ENCODE measurements around the gene UTF1. TPM values are rescaled to one million over a fixed set of nuclear protein-coding genes. Genes with fewer than 3 reads are reported as not detected.

The UTF1 gene
- total RNA-seq, 4 donors from 2014 or later, result not detected

GRCh38 chr10:133278577-133279265 is 48.7 kb downstream of the UTF1 start:
- no peak overlapping the region for H3K4me3 ChIP-seq
- H3K9me3 ChIP-seq, result no peaks in the 10 kb centered on the region
- peaks cover 15 to 54% (median 34%) of the 10 kb centered on the region in 3 donors for H3K36me3 ChIP-seq
- peaks cover 19 to 58% (median 20%) of the 10 kb centered on the region in 3 donors for H3K4me1 ChIP-seq
- peak; percentile 44 for DNase-seq
- peak overlapping the region; percentile 7 to 71 (median 64) for H3K27ac ChIP-seq
- peak in 1 of 4 donors; percentile 17 for TF ChIP-seq POLR2A (IDR thresholded peaks at IDR 0.05)
- no peak for TF ChIP-seq CTCF (IDR thresholded peaks at IDR 0.05)
- peaks cover 0 to 38% (median 6%) of the 10 kb centered on the region in 4 donors for H3K27me3 ChIP-seq
- WGBS, 2 donors, result 39 to 45% methylated on average over 2 to 7 of the region's 19 CpGs
- intact Hi-C loops (cut with DNase I), result no loop called here

- Histone ChIP-seq H3K36me3 (peaks cover 21 to 62% (median 43%) of the 10 kb centered on the region in 3 donors), H3K27me3 (peaks cover 0 to 31% (median 5%) of the 10 kb centered on the region in 4 donors), H3K4me3 (no peak overlapping the region), H3K4me1 (peaks cover 19 to 51% (median 20%) of the 10 kb centered on the region in 3 donors), H3K9me3 (no peaks in the 10 kb centered on the region), H3K27ac (peak overlapping the region in 3 of 4 donors; percentile 59 to 71 (median 69))
- no peak for TF ChIP-seq POLR2A (IDR thresholded peaks at IDR 0.05)
- no peak for TF ChIP-seq CTCF (IDR thresholded peaks at IDR 0.05)
- no peak for DNase-seq
- WGBS, 2 donors, result 72 to 85% methylated on average over 3 to 10 of the region's 24 CpGs
- intact Hi-C loops (cut with DNase I), result no loop called here
Measured at GRCh38 chr10:133279326-133280226, 49.6 kb downstream of the UTF1 start.

- 79 to 91% methylated on average over 7 to 8 of the region's 10 CpGs for WGBS, 2 donors
- TF ChIP-seq POLR2A (IDR thresholded peaks at IDR 0.05), result no peak
- DNase-seq, result no peak
- intact Hi-C loops (cut with DNase I), result no loop called here
- Histone ChIP-seq H3K4me1 (peaks cover 15 to 42% (median 17%) of the 10 kb centered on the region in 3 donors), H3K36me3 (peaks cover 30 to 72% (median 51%) of the 10 kb centered on the region in 3 donors), H3K27me3 (peaks cover 0 to 21% (median 4%) of the 10 kb centered on the region in 4 donors), H3K4me3 (no peak overlapping the region), H3K27ac (no peak overlapping the region), H3K9me3 (no peaks in the 10 kb centered on the region)
Measured at GRCh38 chr10:133280391-133281059, 50.5 kb downstream of the UTF1 start.

- Histone ChIP-seq H3K36me3 (peaks cover 35 to 77% (median 55%) of the 10 kb centered on the region in 3 donors), H3K4me1 (peaks cover 12 to 36% (median 16%) of the 10 kb centered on the region in 3 donors), H3K27me3 (peaks cover 0 to 16% (median 2%) of the 10 kb centered on the region in 4 donors), H3K27ac (no peak overlapping the region), H3K9me3 (no peaks in the 10 kb centered on the region), H3K4me3 (no peak overlapping the region)
- TF ChIP-seq POLR2A (IDR thresholded peaks at IDR 0.05) (no peak), CTCF (IDR thresholded peaks at IDR 0.05) (no peak)
- intact Hi-C loops (cut with DNase I), result no loop called here
- 89 to 93% methylated on average over 3 to 14 of the region's 15 CpGs for WGBS, 2 donors
- no peak for DNase-seq
Measured at GRCh38 chr10:133281084-133281483, 51.1 kb downstream of the UTF1 start.

Other genes with a start within 250 kb of the UTF1 start
- not detected for gene ADGRA1, start 142.3 kb upstream of the UTF1 start, total RNA-seq
- gene KNDC1, start 70.0 kb upstream of the UTF1 start, total RNA-seq, result under 1 TPM in 3 of 4 donors, not detected in 1; 0.19 to 0.64 (median 0.53) TPM
- gene VENTX, start 7.6 kb downstream of the UTF1 start, total RNA-seq, result under 1 TPM in 3 of 4 donors, not detected in 1; 0.13 to 0.95 (median 0.82) TPM
- 1 to 10 TPM; 3.3 to 5.7 (median 4.3) TPM for gene ADAM8, start 46.7 kb downstream of the UTF1 start, total RNA-seq
- 10 to 100 TPM; 28.4 to 44.4 (median 38.9) TPM for gene TUBGCP2, start 78.7 kb downstream of the UTF1 start, total RNA-seq
- 10 to 100 TPM; 16.1 to 26.7 (median 17.7) TPM for gene ZNF511, start 78.7 kb downstream of the UTF1 start, total RNA-seq
- gene CALY, start 106.7 kb downstream of the UTF1 start, total RNA-seq, result not detected
- not detected for gene PRAP1, start 117.2 kb downstream of the UTF1 start, total RNA-seq
- 10 to 100 TPM in 2 of 4 donors, 1 to 10 TPM in 2; 6.7 to 17.7 (median 12.5) TPM for gene FUOM, start 127.8 kb downstream of the UTF1 start, total RNA-seq
- 100 to 1,000 TPM in 2 of 4 donors, 10 to 100 TPM in 2; 75.0 to 115 (median 99.2) TPM for gene ECHS1, start 143.1 kb downstream of the UTF1 start, total RNA-seq
- 10 to 100 TPM; 11.5 to 16.6 (median 15.9) TPM for gene PAOX, start 149.0 kb downstream of the UTF1 start, total RNA-seq
- 10 to 100 TPM; 24.6 to 32.8 (median 27.1) TPM for gene MTG1, start 163.9 kb downstream of the UTF1 start, total RNA-seq
- gene SPRN, start 194.4 kb downstream of the UTF1 start, total RNA-seq, result not detected
- gene SCART1, start 223.7 kb downstream of the UTF1 start, total RNA-seq, result 1 to 10 TPM in 1 of 4 donors, under 1 TPM in 3; 0.06 to 2.5 (median 0.35) TPM

All from esophagus squamous epithelium (tissue), 5 donors.